A549 treated with DMSO at 1 μM for 4 hours (cell line): Measurements from ENCODE around the gene RAB19. TPM values are rescaled to one million over a fixed set of nuclear protein-coding genes. Genes with fewer than 3 reads are reported as not detected.

Source experiments
- total RNA-seq: library from RNA; stranded (reverse); fragments of 200-300 nt; extraction: Qiagen RNA extraction; gene quantifications from 5 replicates; pipeline ENCODE4 v1.2.3, GENCODE V29; 2022; ENCODE audit warnings: low read depth

RAB19 gene
- total RNA-seq: not detected in 5 replicates

GRCh38 chr7:140403878-140404564, at the start of gene RAB19:
Gene RAB19 (plus strand): TSS chr7:140404058. CDS start chr7:140407647, 3,589 bp downstream.

GRCh38 chr7:140397784-140398750, 5.8 kb upstream of the RAB19 start, which contains the start of gene SLC37A3:
Gene SLC37A3 (minus strand): TSS chr7:140398530. CDS start chr7:140382526, 16,004 bp downstream.

Other genes starting within 250 kb of the RAB19 start
- 2.6 to 3.8 TPM (median 3.4 TPM) in 5 replicates for gene KDM7A, start 227.1 kb upstream of the RAB19 start, total RNA-seq
- gene SLC37A3, start 5.5 kb upstream of the RAB19 start, total RNA-seq: 24.7 to 30.2 TPM (median 27.0 TPM) in 5 replicates
- gene MKRN1, start 75.4 kb downstream of the RAB19 start, total RNA-seq: 55.3 to 62.7 TPM (median 60.1 TPM) in 5 replicates
- gene DENND2A, start 236.8 kb downstream of the RAB19 start, total RNA-seq: 0.24 to 0.42 TPM (median 0.35 TPM) in 5 replicates